G401.6 (cell line): ENCODE data around the gene ZFHX3.

Experiments used
- FAIRE-seq: peaks from 2 replicates; lab custom pipeline; 2012; peaks lifted over from hg19 to GRCh38; lab: Jason Lieb, UNC

ZFHX3 gene

DNA sequence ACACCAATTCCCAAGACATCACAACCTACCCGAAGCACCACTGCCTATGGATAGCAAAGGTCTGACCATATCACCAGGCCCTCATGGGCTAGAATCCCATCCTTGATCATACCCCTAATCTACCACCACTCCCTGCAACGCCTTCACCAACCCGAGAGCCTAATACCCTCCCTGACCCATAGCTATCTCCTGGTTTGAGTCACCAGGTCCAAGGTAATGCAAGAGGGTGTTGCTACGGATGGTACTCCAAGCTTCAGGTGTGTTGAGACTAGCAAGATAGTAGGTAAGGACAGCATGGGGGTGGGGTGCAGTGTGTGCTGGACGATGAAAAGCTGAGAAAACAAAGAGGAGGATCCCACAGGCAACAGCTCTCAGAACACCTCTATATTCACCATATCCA lies 258.0 kb downstream of the ZFHX3 start:
- no peak for FAIRE-seq

DNA sequence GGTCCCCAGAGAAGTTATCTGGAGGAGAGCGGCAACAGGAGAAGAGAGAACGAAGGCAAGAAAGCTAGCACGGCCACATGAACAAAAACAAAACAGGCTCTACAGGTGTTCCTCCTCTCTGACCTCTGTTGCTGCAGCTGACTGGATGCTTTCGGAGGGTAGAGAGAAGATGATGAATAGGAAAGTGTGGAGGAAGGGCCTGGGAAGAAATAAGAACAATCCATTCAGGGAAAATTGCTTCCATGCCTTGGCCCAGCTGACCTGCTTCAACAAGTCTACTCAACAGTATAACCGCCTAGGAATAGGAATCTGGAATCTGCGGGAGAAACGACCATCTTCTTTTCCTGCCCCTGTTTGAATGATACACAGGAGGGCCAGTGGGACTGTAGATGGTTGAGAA lies 258.5 kb downstream of the ZFHX3 start:
- no peak for FAIRE-seq

GRCh38 chr16:72788269-72788809 lies 259.6 kb downstream of the ZFHX3 start:
- FAIRE-seq = no peak

DNA sequence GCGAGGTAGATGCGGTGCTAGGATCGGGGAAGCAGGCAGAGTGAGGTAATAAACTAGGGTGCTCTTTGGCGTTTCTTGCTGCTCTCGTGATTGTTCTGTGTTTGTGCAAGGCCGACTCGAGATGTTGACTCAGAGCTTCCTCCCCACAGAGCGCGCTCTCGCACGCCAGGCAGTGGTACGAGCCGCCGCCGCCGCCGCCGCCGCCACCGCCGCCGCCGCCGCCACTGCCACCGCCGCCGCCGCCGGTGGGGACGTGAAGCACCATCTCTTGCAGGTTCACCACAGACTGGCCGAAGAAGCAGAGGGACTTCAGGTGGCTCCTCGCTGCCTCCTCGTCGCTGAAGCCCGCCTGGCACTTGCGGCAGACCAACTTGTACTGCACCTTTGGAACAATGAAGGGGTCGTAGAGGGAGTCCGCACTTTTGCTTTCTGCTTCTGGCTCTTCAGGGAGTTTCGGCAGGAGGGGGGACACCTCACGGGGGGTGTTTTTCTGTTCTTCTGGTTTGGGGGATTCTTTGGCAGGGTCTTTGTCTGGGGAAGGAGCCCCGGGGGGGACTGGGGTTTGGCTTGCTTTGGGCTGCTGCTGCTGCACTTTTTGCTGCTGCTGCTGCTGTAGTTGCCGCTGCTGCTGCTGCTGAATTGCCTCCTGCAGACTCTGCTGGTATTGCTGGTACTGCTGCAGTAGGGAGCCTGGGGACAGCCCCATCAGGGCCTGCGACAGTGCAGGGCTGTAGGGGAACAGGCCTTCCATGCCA lies 260.2 kb downstream of the ZFHX3 start:
- no peak for FAIRE-seq

- FAIRE-seq = no peak
These were observed 260.8 kb downstream of the ZFHX3 start for GRCh38 chr16:72787130-72787513.

- no peak for FAIRE-seq
These were observed 261.3 kb downstream of the ZFHX3 start for GRCh38 chr16:72786606-72787005.

GRCh38 chr16:72785886-72786285 lies 262.0 kb downstream of the ZFHX3 start:
- FAIRE-seq = no peak

DNA sequence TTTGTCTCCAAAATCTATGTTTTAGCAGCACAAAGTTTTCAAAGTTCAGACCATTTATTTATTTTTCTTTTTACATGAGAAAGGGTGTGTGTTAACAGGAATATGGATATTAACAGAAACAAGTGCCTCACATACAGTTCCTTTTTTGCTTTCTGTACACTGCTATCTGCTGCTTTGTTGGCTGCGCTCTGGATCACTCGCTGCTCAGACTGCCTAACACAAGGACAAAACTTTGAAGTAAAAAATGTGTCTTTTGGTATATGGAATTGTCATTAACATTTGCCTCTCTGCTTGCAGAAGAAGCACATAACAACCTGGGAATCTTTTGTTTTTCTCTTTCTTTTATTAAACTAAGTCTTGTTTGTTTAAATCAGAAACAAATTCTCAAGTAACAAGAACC lies 262.8 kb downstream of the ZFHX3 start:
- FAIRE-seq = no peak

DNA sequence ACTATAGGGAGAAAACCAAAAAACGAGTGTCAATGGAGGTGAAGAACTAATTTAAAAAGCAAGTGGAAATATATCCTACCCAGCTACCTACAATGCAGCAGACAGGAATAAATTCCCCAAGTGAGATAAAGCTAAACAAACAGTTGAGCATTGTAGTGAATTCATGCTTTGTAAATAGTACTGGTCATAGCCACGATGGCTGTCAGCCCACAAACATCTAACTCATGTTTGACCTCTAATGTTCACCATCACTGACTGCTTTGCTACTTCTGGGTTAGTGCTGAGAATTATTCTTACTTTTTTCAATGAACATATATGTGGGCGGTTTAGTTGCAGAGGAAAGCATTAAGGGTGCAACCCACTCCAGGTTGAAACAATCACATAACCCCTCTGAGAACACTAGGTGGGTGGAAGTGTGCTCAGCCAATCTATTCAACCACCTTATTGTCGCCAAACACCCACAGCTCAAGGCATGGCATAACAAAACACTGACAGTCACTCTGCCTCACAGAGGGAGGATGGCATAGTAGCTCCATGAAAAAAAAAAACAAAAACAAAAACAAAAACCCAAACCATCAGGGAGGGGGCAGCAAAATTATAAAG lies 264.1 kb downstream of the ZFHX3 start:
- FAIRE-seq = no peak

GRCh38 chr16:72769876-72770275 lies 278.1 kb downstream of the ZFHX3 start:
- FAIRE-seq = peak; percentile 19

DNA sequence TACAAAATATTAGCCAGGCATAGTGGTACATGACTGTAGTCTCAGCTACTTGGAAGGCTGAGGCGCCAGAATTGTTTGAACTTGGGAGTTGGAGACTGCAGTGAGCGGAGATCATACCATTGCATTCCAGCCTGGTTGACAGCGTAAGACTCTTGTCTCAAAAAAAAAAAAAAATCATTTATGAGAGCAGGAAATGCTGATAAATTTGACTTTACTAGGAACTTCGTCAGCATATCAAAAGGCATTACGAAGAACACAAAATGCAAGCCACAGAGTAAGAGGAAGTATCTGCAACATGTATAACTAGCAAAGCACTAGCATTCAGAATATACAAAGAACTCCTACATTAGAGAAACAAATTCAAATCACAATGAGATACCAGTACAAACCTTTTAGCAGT lies 279.3 kb downstream of the ZFHX3 start:
- FAIRE-seq = no peak

GRCh38 chr16:72766506-72766905 lies 281.4 kb downstream of the ZFHX3 start:
- FAIRE-seq = no peak

- FAIRE-seq = no peak
These were observed 283.8 kb downstream of the ZFHX3 start for GRCh38 chr16:72764015-72764654.

- FAIRE-seq = no peak
These were observed 287.3 kb downstream of the ZFHX3 start for GRCh38 chr16:72760581-72760980.

DNA sequence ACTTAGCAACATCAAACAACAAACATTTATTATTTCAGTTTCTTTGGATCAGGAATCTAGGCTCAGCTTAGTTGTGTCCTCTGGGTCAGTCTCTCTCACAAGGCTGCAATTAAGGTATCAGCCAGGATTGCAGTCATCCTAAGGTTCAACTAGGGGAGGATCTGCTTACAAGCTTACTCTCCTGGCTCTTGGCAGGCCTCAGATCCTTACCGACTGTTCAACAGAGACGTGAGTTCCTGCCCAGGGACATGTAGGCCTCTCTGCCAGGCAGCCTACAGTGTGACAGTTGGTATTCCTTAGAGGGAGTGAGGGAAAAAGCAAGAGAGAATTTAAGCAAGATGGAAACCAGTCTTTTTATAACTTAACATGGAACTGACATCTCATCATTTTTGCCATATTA lies 294.0 kb downstream of the ZFHX3 start:
- FAIRE-seq = no peak

DNA sequence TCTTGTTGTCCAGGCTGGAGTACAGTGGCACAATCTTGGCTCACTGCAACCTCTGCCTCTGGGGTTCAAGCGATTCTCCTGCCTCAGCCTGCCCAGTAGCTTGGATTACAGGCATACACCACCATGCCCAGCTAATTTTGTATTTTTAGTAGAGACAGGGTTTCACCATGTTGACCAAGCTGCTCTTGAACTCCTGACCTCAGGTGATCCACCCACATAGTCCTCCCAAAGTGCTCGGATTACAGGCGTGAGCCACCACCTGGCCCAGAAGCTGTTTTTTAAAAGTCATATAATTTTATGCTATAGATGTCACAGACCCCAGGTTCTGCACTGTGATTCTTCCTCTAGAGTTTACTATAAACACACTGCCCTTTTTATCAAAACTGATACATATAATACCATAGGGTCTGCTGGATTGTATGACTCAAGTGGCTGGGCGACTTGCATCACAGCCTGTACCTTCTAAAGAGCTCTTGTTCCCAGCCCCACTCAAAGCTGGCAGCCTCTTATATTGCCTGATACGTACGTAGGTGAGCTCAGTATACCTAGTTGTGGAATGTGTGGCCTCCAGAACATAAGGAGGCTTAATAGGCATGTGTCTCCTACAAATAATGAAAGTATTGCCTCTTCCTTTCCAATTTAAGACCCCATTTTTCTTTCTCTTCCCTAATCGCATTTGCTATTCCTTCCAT lies 295.8 kb downstream of the ZFHX3 start:
- FAIRE-seq = no peak

GRCh38 chr16:72751076-72751475 lies 296.9 kb downstream of the ZFHX3 start:
- FAIRE-seq = no peak

- FAIRE-seq = no peak
These were observed 298.8 kb downstream of the ZFHX3 start for GRCh38 chr16:72749091-72749490.

DNA sequence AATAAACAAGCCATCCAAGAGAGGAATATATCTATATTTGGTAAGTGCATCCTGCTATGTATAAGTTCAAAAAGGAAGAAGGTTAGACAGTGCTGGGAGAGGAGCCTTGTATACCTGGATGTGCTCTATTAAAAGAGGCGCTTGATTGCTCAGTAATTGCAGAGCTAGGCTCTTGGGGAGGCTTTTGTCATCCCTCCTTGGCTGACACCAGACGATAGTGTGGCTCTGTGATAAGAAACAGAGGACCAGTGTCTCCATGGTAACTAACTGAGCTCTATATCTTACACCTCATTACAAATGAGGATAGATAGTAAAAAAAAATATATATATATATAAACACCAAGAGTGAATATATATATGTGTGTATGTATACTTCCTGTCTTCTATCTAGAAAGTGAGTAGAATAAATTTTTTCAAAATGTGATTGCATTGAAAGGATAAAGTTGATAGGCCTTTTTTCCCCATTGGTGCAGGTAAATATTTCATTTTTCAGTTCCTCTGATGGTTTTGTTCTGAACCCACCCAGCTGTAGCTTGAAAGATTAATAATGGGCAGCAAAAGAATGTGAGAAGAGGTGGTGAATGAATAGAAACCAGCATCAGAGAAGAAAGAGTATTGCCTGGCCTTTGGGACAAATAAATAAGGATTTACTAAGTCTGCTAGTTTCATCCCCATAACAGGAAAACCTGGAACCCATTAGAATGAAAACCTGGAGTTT lies 303.7 kb downstream of the ZFHX3 start:
- FAIRE-seq = no peak

GRCh38 chr16:72743011-72743761 lies 304.7 kb downstream of the ZFHX3 start:
- FAIRE-seq = no peak

- no peak for FAIRE-seq
These were observed 307.6 kb downstream of the ZFHX3 start for GRCh38 chr16:72740347-72740746.
